GM23338 (cell line): ENCODE measurements around the gene CDH4. TPM values are rescaled to one million over a fixed set of nuclear protein-coding genes. Genes with fewer than 3 reads are reported as not detected.

ENCODE experiments used
- ATAC-seq: fragments of 200-7000 bp; cut with Tn5 transposase; 3 replicates; pipeline ENCODE4 v1.9.1; 2020
- DNase-seq: peaks from one replicate; pipeline ENCODE4 v3.0.0-alpha.2; 2015; ENCODE audit warnings: low spot score
- H2AFZ ChIP-seq: fragments of 200-600 bp; sonication (generic); 2 replicates; pipeline ENCODE4 v1.8.0; 2016; ENCODE audit warnings: antibody characterized with exemption, mild to moderate bottlenecking, moderate library complexity
- H3F3A ChIP-seq: fragments of 200-600 bp; sonication (generic); replicated peaks from 2 replicates; pipeline ENCODE4 v1.8.0; 2017; ENCODE audit warnings: antibody characterized with exemption, mixed run types, low read depth
- H3K27ac ChIP-seq: fragments of 200-600 bp; sonication (generic); 2 replicates; pipeline ENCODE4 v1.6.1; 2016; ENCODE audit warnings: low read depth
- H3K27me3 ChIP-seq: fragments of 200-600 bp; sonication (generic); 2 replicates; pipeline ENCODE4 v1.8.0; 2016; ENCODE audit warnings: mild to moderate bottlenecking, mixed run types, moderate library complexity; ENCODE audit not compliant: insufficient read depth
- H3K36me3 ChIP-seq: fragments of 200-600 bp; sonication (generic); 2 replicates; pipeline ENCODE4 v1.8.0; 2016; ENCODE audit warnings: mild to moderate bottlenecking; ENCODE audit not compliant: insufficient read depth
- H3K4me1 ChIP-seq: fragments of 200-600 bp; sonication (generic); 2 replicates; pipeline ENCODE4 v1.8.0; 2016; ENCODE audit warnings: mild to moderate bottlenecking, moderate library complexity; ENCODE audit not compliant: insufficient read depth
- H3K4me2 ChIP-seq: fragments of 200-600 bp; sonication (generic); 2 replicates; pipeline ENCODE4 v1.7.1; 2017; ENCODE audit warnings: mixed run types
- H3K4me3 ChIP-seq: fragments of 200-600 bp; sonication (generic); 2 replicates; pipeline ENCODE4 v1.6.1; 2016; ENCODE audit warnings: mixed run types
- H3K79me2 ChIP-seq: fragments of 200-600 bp; sonication (generic); replicated peaks from 2 replicates; pipeline ENCODE4 v1.8.0; 2017; ENCODE audit warnings: mild to moderate bottlenecking; ENCODE audit not compliant: insufficient read depth
- H3K9me2 ChIP-seq: fragments of 200-600 bp; sonication (generic); 2 replicates; pipeline ENCODE4 v1.8.0; 2017; ENCODE audit not compliant: insufficient read depth
- H4K20me1 ChIP-seq: fragments of 200-600 bp; sonication (generic); replicated peaks from 2 replicates; pipeline ENCODE4 v1.8.0; 2017; ENCODE audit warnings: mild to moderate bottlenecking; ENCODE audit not compliant: insufficient read depth
- H3K27ac Mint-ChIP-seq: 2 replicates; pipeline ENCODE4 v1.8.0; 2020; ENCODE audit warnings: inconsistent platforms, mild to moderate bottlenecking, moderate library complexity, mixed read lengths
- H3K27me3 Mint-ChIP-seq: 3 replicates; pipeline ENCODE4 v1.8.0; 2022; ENCODE audit warnings: low read depth, mild to moderate bottlenecking, moderate library complexity, mixed read lengths, inconsistent platforms; ENCODE audit not compliant: insufficient read depth, poor library complexity
- H3K36me3 Mint-ChIP-seq: 3 replicates; pipeline ENCODE4 v1.8.0; 2021; ENCODE audit warnings: low read depth, mild to moderate bottlenecking, inconsistent platforms, moderate library complexity, mixed read lengths
- H3K4me1 Mint-ChIP-seq: 3 replicates; pipeline ENCODE4 v1.8.0; 2020; ENCODE audit warnings: mild to moderate bottlenecking, inconsistent platforms, mixed read lengths
- H3K4me3 Mint-ChIP-seq: 3 replicates; pipeline ENCODE4 v1.8.0; 2021; ENCODE audit warnings: moderate library complexity, mild to moderate bottlenecking, inconsistent platforms, mixed read lengths
- H3K9me3 Mint-ChIP-seq: 3 replicates; pipeline ENCODE4 v1.8.0; 2020; ENCODE audit warnings: moderate library complexity, mild to moderate bottlenecking, inconsistent platforms, mixed read lengths
- CREB1 ChIP-seq: fragments of 250-450 bp; sonication (Bioruptor Pico); IDR thresholded peaks from 2 replicates; pipeline ENCODE4 v1.5.0; 2020; ENCODE audit warnings: low read depth, mild to moderate bottlenecking, moderate library complexity
- CTCF ChIP-seq, 2 experiments: fragments of 200-600 bp in 1 of 2; sonication (generic) in 1 of 2; conservative IDR thresholded peaks; 2 replicates each; pipeline versions ENCODE4 v1.5.1 to v1.6.1; 2016 to 2017; ENCODE audit warnings: antibody characterized with exemption in 2 of 2, low read depth in 2 of 2, mild to moderate bottlenecking in 2 of 2, moderate library complexity in 1 of 2
- ETS1 ChIP-seq: IDR thresholded peaks from 2 replicates; pipeline ENCODE4 v1.6.1; 2016; ENCODE audit warnings: antibody characterized with exemption
- EZH2 ChIP-seq: fragments of 200-600 bp; sonication (generic); IDR thresholded peaks from one replicate; pipeline ENCODE4 v1.8.0; 2017; ENCODE audit warnings: antibody characterized with exemption, mild to moderate bottlenecking, low read depth; ENCODE audit not compliant: unreplicated experiment
- EZH2phosphoT487 ChIP-seq: fragments of 200-600 bp; sonication (generic); IDR thresholded peaks from one replicate; pipeline ENCODE4 v1.8.1; 2018; ENCODE audit warnings: antibody characterized with exemption; ENCODE audit not compliant: unreplicated experiment
- JUNB ChIP-seq: IDR thresholded peaks from one replicate; pipeline ENCODE4 v1.6.1; 2016; ENCODE audit warnings: antibody characterized with exemption; ENCODE audit not compliant: unreplicated experiment
- NANOG ChIP-seq: IDR thresholded peaks from 2 replicates; pipeline ENCODE4 v1.6.1; 2016; ENCODE audit warnings: antibody characterized with exemption, borderline replicate concordance
- POLR2AphosphoS5 ChIP-seq: IDR thresholded peaks from 2 replicates; pipeline ENCODE4 v1.6.1; 2016; ENCODE audit warnings: antibody characterized with exemption, low read depth
- STAT1 ChIP-seq: IDR thresholded peaks from one replicate; pipeline ENCODE4 v1.6.1; 2016; ENCODE audit warnings: antibody characterized with exemption; ENCODE audit not compliant: unreplicated experiment
- ZNF114 ChIP-seq: fragments of 250-450 bp; sonication (Bioruptor Pico); IDR thresholded peaks from 2 replicates; pipeline ENCODE4 v1.5.0; 2020; ENCODE audit warnings: mild to moderate bottlenecking, moderate library complexity
- ZNF331 ChIP-seq: fragments of 250-450 bp; sonication (Bioruptor Pico); IDR thresholded peaks from 2 replicates; pipeline ENCODE4 v1.5.0; 2020; ENCODE audit warnings: low read depth, mild to moderate bottlenecking, moderate library complexity
- ZNF462 ChIP-seq: fragments of 250-450 bp; sonication (Bioruptor Pico); IDR thresholded peaks from 2 replicates; pipeline ENCODE4 v1.5.0; 2020; ENCODE audit warnings: mild to moderate bottlenecking, moderate library complexity
- polyA plus RNA-seq: library from polyadenylated mRNA; unstranded; fragments of >200 nt; fragmentation: Nextera tagmentation; extraction: Ambion mirVana; gene quantifications from 2 replicates; pipeline ENCODE4 v1.2.1, GENCODE V29; 2016
- total RNA-seq: library from RNA; depleted of rRNA; stranded (reverse); fragments of >200 nt; shearing (Covaris generic); gene quantifications from 2 replicates; pipeline ENCODE4 v1.2.3, GENCODE V29; 2014

Gene CDH4
- total and polyA plus RNA-seq, 2 experiments from 2014 or later, result 1.2 to 4.2 TPM

GRCh38 chr20:61613917-61614705 lies 362.1 kb downstream of the CDH4 start (continued):
- no peak for TF ChIP-seq ZNF462 (CRISPR knock-in tag)
- TF ChIP-seq STAT1, result no peak
- no peak for TF ChIP-seq EZH2
- no peak for TF ChIP-seq ZNF114 (CRISPR knock-in tag)
- TF ChIP-seq EZH2phosphoT487, result no peak
- TF ChIP-seq POLR2AphosphoS5, result no peak
- no peak for TF ChIP-seq CREB1 (CRISPR knock-in tag)
- no peak for TF ChIP-seq JUNB

GRCh38 chr20:61614706-61615100 lies 362.6 kb downstream of the CDH4 start:
- no peaks in the 10 kb centered on the region for H3K27me3 ChIP-seq
- TF ChIP-seq EZH2phosphoT487, result no peak
- no peak for TF ChIP-seq ZNF331
- no peak for TF ChIP-seq CTCF (conservative IDR thresholded peaks at IDR 0.05; ENCODE audit: low read depth in 2 of 2)
- no peak for TF ChIP-seq ETS1
- TF ChIP-seq EZH2, result no peak
- TF ChIP-seq CREB1 (CRISPR knock-in tag), result no peak
- no peak for TF ChIP-seq JUNB
- TF ChIP-seq NANOG, result no peak

More at GRCh38 chr20:61614706-61615100, 362.6 kb downstream of the CDH4 start:
- DNase-seq, result no peak
- no peaks in the 10 kb centered on the region for H4K20me1 ChIP-seq
- Mint-ChIP-seq H3K27me3 (peaks cover 20% of the 10 kb centered on the region), H3K4me3 (no peak overlapping the region), H3K9me3 (peaks cover 33% of the 10 kb centered on the region), H3K36me3 (peaks cover 3% of the 10 kb centered on the region; the same call in 1 of the 3 replicates), H3K4me1 (no peaks in the 10 kb centered on the region), H3K27ac (no peak overlapping the region)
- no peaks in the 10 kb centered on the region for H3K4me1 ChIP-seq
- H3F3A ChIP-seq, result no peaks in the 10 kb centered on the region
- no peak overlapping the region for H3K4me2 ChIP-seq
- no peak overlapping the region for H3K27ac ChIP-seq
- no peak overlapping the region for H2AFZ ChIP-seq
- H3K36me3 ChIP-seq, result no peaks in the 10 kb centered on the region
- no peak overlapping the region for H3K4me3 ChIP-seq
- H3K9me2 ChIP-seq, result no peaks in the 10 kb centered on the region
- no peak for ATAC-seq
- H3K79me2 ChIP-seq, result no peaks in the 10 kb centered on the region
